Measurements from ENCODE around the gene MTMR8.

GRCh38 chrX:64439551-64439950 is 44.3 kb upstream of the MTMR8 start:
- TF ChIP-seq REST (IDR thresholded peaks at IDR 0.05; ENCODE audit: insufficient read depth in 1 of 2, low read depth in 2 of 2, low read length in 2 of 2) (no peak), POLR2AphosphoS5 (IDR thresholded peaks at IDR 0.05; ENCODE audit: low read depth, low read length) (no peak), TAF1 (IDR thresholded peaks at IDR 0.05; ENCODE audit: borderline replicate concordance, insufficient read depth, low read length) (no peak), FOXP2 (optimal IDR thresholded peaks at IDR 0.05; ENCODE audit: borderline replicate concordance, extremely low read depth, extremely low read length, insufficient read depth) (no peak), SIN3A (IDR thresholded peaks at IDR 0.05; ENCODE audit: borderline replicate concordance, insufficient read depth, low read length) (no peak)
